GM19239 (cell line): Measurements from ENCODE around the gene MAN2A2.

Source experiments
- DNase-seq: peaks from one replicate; pipeline ENCODE4 v3.0.0; 2011; ENCODE audit warnings: low spot score; ENCODE audit not compliant: insufficient read length
- FAIRE-seq: peaks from 2 replicates; lab custom pipeline; 2011; peaks lifted over from hg19 to GRCh38; lab: Jason Lieb, UNC

The MAN2A2 gene

GRCh38 chr15:90934949-90935751 lies 32.0 kb downstream of the MAN2A2 start, which contains the start of gene UNC45A:
TSS of gene UNC45A (plus strand) at chr15:90935285. CDS start at chr15:90935325, 40 bp downstream.
- peak; percentile 91 for DNase-seq
- FAIRE-seq = peak; percentile 72

- FAIRE-seq (no peak), DNase-seq (no peak)
Measured at GRCh38 chr15:90936823-90937222, 33.7 kb downstream of the MAN2A2 start.

- FAIRE-seq = no peak
- DNase-seq = no peak
Measured at GRCh38 chr15:90938261-90938660, 35.2 kb downstream of the MAN2A2 start.

- DNase-seq (no peak), FAIRE-seq (no peak)
Measured at GRCh38 chr15:90939756-90940155, 36.7 kb downstream of the MAN2A2 start.

- FAIRE-seq = no peak
Measured at GRCh38 chr15:90941038-90941437, 37.9 kb downstream of the MAN2A2 start.

GRCh38 chr15:90942354-90943120 lies 39.4 kb downstream of the MAN2A2 start:
- FAIRE-seq (no peak), DNase-seq (no peak)

More at GRCh38 chr15:90941038-90941437, 37.9 kb downstream of the MAN2A2 start:
- DNase-seq = no peak

- FAIRE-seq (no peak), DNase-seq (no peak)
Measured at GRCh38 chr15:90945091-90945490, 42.0 kb downstream of the MAN2A2 start.

GRCh38 chr15:90946538-90946937 lies 43.4 kb downstream of the MAN2A2 start:
- DNase-seq (no peak), FAIRE-seq (no peak)

GRCh38 chr15:90946941-90947576 lies 44.0 kb downstream of the MAN2A2 start:
- DNase-seq (no peak), FAIRE-seq (no peak)

GRCh38 chr15:90947577-90948357 lies 44.7 kb downstream of the MAN2A2 start:
- FAIRE-seq (no peak), DNase-seq (no peak)

GRCh38 chr15:90948506-90948905 lies 45.4 kb downstream of the MAN2A2 start:
- FAIRE-seq (no peak), DNase-seq (no peak)

GRCh38 chr15:90949979-90950675 lies 47.0 kb downstream of the MAN2A2 start:
- FAIRE-seq (no peak), DNase-seq (no peak)

GRCh38 chr15:90950676-90951075 lies 47.6 kb downstream of the MAN2A2 start:
- DNase-seq (no peak), FAIRE-seq (no peak)

GRCh38 chr15:90952901-90953677 lies 50.0 kb downstream of the MAN2A2 start:
- FAIRE-seq = no peak
- no peak for DNase-seq

GRCh38 chr15:90953947-90954711 lies 51.0 kb downstream of the MAN2A2 start:
- DNase-seq = no peak
- no peak for FAIRE-seq

GRCh38 chr15:90954712-90955623 lies 51.9 kb downstream of the MAN2A2 start, which contains the start of gene RCCD1:
TSS of gene RCCD1 (plus strand) at chr15:90954884. CDS start at chr15:90956735, 1,851 bp downstream.
- DNase-seq (peak; percentile 100), FAIRE-seq (peak; percentile 99)
